ENCODE results near the gene SCN4B.

Gene SCN4B

DNA sequence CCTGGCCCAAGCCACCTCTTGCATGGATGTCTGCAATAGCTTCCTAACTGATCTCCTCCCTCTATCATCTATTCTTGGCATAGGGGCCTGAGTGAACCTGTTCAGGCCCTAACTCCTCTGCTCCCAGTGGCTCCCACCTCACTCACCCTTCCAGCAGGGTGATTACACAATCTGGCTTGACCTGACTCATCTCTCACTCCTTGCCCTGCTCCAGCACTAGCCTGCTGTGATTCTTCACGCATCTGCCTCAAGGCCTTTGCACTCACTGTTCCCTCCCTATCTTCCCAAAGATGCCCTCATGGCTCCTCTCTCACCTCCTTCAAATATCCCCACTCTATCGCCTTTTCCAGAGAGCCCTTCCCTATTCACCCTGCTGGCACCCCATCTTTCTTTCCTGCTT, 10.5 kb downstream of the SCN4B start:
- Histone ChIP-seq H3K4me1 (ENCODE audit: control insufficient read depth, insufficient read depth, low read length, unreplicated experiment) (no peaks in the 10 kb centered on the region), H2AFZ (ENCODE audit: low read length, unreplicated experiment) (no peak overlapping the region), H3K36me3 (ENCODE audit: insufficient read depth, low read length) (no peaks in the 10 kb centered on the region), H3K4me3 (ENCODE audit: low read depth, low read length) (no peak overlapping the region), H3K27me3 (ENCODE audit: insufficient read depth, low read length) (peaks cover 85% of the 10 kb centered on the region), H3K79me2 (ENCODE audit: control insufficient read depth, insufficient read depth, low read length, unreplicated experiment) (no peaks in the 10 kb centered on the region), H3K27ac (ENCODE audit: low read depth, low read length) (no peak overlapping the region)

DNA sequence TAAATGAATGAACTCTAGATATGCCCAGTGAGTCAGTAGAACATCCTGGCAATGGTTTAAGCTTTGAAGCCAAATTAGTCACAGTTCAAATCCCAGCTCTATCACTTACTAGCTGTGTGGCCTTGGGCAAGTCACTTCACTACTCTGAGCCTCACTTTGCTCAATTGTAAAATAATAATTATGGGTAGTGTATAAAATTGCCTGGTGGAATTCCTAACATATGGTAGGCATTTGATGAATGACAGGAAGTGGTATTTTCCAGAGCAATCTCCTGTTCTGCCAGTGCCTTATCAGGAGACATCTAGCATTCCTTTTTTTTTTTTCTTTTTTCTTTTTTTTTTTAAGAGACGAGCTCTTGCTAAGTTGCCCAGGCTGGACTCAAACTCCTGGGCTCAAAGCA, 13.0 kb downstream of the SCN4B start:
- no peaks in the 10 kb centered on the region for H3K36me3 ChIP-seq (ENCODE audit: insufficient read depth, low read length)
- H2AFZ ChIP-seq (ENCODE audit: low read length, unreplicated experiment) = no peak overlapping the region
- no peaks in the 10 kb centered on the region for H3K4me1 ChIP-seq (ENCODE audit: control insufficient read depth, insufficient read depth, low read length, unreplicated experiment)
- no peak overlapping the region for H3K27ac ChIP-seq (ENCODE audit: low read depth, low read length)
- no peak overlapping the region for H3K4me3 ChIP-seq (ENCODE audit: low read depth, low read length)
- H3K27me3 ChIP-seq (ENCODE audit: insufficient read depth, low read length) = peaks cover 74% of the 10 kb centered on the region
- H3K79me2 ChIP-seq (ENCODE audit: control insufficient read depth, insufficient read depth, low read length, unreplicated experiment) = no peaks in the 10 kb centered on the region

DNA sequence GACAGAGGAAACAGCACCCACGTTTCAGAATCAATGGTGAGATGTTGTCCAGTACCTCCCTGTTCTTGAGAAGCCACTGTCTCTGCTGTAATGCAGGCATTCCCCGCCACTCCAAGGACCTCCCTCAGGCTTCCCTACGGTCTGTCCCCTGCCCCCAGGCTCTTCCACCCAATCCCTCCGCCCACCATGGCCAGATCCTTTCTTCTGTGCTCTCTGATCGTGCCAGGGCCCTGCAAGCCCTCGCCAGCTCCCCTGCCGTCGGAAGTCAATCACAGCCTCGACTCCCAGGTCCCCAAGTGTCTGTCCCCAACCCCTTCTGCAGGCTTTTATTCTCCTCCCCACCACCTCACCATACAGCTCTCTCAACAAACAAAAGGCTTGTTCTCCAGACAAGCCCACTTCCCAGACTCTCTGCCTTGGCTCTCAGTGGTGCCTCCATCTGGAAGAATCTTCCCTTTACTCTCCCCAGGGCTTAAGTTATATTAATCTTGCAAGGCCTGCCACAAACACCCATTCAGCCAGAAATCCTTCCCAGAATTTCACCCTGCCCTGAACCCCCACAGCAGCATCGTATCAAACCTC, 13.7 kb downstream of the SCN4B start:
- H3K36me3 ChIP-seq (ENCODE audit: insufficient read depth, low read length) = no peaks in the 10 kb centered on the region
- no peaks in the 10 kb centered on the region for H3K4me1 ChIP-seq (ENCODE audit: control insufficient read depth, insufficient read depth, low read length, unreplicated experiment)
- H3K4me3 ChIP-seq (ENCODE audit: low read depth, low read length) = no peak overlapping the region
- no peaks in the 10 kb centered on the region for H3K79me2 ChIP-seq (ENCODE audit: control insufficient read depth, insufficient read depth, low read length, unreplicated experiment)
- no peak overlapping the region for H3K27ac ChIP-seq (ENCODE audit: low read depth, low read length)
- H3K27me3 ChIP-seq (ENCODE audit: insufficient read depth, low read length) = peaks cover 74% of the 10 kb centered on the region
- H2AFZ ChIP-seq (ENCODE audit: low read length, unreplicated experiment) = no peak overlapping the region

DNA sequence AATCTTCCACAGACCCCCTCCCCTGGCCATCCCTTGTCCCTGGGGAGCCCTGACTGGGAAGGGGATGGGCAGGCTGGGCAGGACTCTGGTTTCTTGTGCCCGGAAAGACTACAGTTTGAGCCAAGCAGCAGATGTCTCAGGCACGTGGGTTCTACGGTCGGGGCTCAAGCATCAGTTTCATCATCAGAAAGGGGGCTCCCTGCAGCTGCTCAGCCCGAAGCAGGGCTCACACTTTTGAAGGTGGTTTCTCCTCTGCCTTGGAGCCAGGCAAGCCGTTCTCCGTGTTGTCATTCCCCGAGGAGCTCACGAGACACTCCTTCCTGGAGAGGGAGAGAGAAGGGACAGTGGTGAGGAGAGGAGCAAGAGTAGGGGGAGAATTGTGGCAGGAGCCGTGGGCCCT, 15.8 kb downstream of the SCN4B start:
- Histone ChIP-seq H3K36me3 (ENCODE audit: insufficient read depth, low read length) (no peaks in the 10 kb centered on the region), H3K4me3 (ENCODE audit: low read depth, low read length) (no peak overlapping the region), H3K79me2 (ENCODE audit: control insufficient read depth, insufficient read depth, low read length, unreplicated experiment) (no peaks in the 10 kb centered on the region), H3K27me3 (ENCODE audit: insufficient read depth, low read length) (peaks cover 73% of the 10 kb centered on the region), H2AFZ (ENCODE audit: low read length, unreplicated experiment) (no peak overlapping the region), H3K4me1 (ENCODE audit: control insufficient read depth, insufficient read depth, low read length, unreplicated experiment) (no peaks in the 10 kb centered on the region), H3K27ac (ENCODE audit: low read depth, low read length) (no peak overlapping the region)

DNA sequence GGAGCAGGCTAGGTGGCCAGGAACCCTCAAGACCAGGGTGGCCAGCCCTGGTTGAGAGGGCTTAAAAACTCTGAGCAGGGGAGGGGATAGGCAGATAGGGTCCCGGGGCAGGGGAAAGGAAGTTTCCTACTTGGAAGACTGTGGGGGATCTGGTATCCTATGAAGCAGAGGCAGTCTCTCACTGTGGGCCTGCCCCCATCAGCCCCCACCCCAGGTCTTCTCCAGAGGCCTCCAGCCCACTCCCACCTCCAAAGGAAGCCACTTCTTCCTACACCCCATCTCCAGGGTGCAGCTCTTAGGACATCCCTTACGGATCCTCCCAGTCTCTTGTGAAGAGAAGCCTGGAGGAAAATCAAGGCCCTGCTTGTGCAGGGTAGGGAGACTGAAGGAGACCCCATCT, 16.3 kb downstream of the SCN4B start:
- H3K27me3 ChIP-seq (ENCODE audit: insufficient read depth, low read length) = peaks cover 73% of the 10 kb centered on the region
- no peaks in the 10 kb centered on the region for H3K36me3 ChIP-seq (ENCODE audit: insufficient read depth, low read length)
- no peak overlapping the region for H2AFZ ChIP-seq (ENCODE audit: low read length, unreplicated experiment)

DNA sequence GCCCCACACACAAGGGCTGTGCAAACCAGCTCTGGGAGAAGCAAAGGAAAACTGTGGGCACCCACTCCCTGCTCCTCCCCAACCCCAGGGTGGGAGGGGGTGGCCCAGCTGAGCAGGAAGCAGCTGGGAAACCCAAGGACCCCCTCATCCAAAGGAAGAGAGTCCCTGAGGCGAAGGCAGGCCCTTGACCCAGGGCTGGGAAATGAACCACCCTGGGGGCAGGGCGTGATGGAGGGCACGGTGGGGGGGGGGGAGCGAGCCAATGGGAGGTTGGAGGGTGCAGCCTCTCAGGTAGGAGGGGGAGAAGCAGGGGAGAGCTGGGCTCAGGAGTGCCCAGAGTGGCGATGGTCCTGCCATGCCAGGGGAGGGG, 16.8 kb downstream of the SCN4B start:
- Histone ChIP-seq H3K36me3 (ENCODE audit: insufficient read depth, low read length) (no peaks in the 10 kb centered on the region), H3K79me2 (ENCODE audit: control insufficient read depth, insufficient read depth, low read length, unreplicated experiment) (no peaks in the 10 kb centered on the region), H2AFZ (ENCODE audit: low read length, unreplicated experiment) (no peak overlapping the region), H3K4me3 (ENCODE audit: low read depth, low read length) (no peak overlapping the region), H3K27ac (ENCODE audit: low read depth, low read length) (no peak overlapping the region), H3K4me1 (ENCODE audit: control insufficient read depth, insufficient read depth, low read length, unreplicated experiment) (no peaks in the 10 kb centered on the region), H3K27me3 (ENCODE audit: insufficient read depth, low read length) (peaks cover 69% of the 10 kb centered on the region)

More for the DNA sequence above, 16.3 kb downstream of the SCN4B start:
- no peak overlapping the region for H3K4me3 ChIP-seq (ENCODE audit: low read depth, low read length)
- no peak overlapping the region for H3K27ac ChIP-seq (ENCODE audit: low read depth, low read length)
- H3K79me2 ChIP-seq (ENCODE audit: control insufficient read depth, insufficient read depth, low read length, unreplicated experiment) = no peaks in the 10 kb centered on the region
- H3K4me1 ChIP-seq (ENCODE audit: control insufficient read depth, insufficient read depth, low read length, unreplicated experiment) = no peaks in the 10 kb centered on the region

DNA sequence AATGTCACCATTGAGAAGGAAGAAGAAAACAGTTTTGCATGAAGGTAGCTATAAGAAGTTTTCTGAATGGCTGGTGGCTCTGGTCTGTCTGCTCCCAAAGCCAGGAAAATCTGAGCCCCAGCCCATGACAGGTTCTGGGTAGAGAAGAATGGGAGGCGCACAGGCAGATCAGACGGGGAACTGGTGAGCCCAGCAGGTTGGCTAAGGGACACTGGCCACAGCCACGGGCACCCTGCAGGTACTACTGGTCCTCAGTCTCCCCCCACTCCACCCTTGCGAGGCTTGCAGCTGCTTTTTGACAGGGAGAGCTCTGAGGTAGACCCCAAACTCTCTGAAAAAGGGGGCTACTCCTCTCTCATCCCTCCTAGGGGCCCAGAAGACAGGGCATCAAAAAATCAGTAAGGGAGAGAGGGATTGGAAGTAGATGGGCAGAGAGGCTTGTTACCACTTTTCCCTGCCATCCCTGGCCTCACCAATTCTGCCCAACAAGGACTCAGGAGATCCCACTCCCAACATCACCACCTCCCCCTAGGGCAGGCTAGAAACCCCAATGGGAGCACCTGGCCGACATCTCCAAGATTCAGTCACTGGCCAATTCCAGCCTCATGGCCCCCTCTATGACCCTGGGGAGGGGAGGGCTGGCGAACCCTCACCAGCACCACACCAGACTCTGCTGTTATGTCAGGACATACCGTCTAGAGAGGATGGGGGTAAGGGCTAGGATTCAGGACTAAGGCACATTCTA, 17.4 kb downstream of the SCN4B start:
- Histone ChIP-seq H3K27ac (ENCODE audit: low read depth, low read length) (no peak overlapping the region), H2AFZ (ENCODE audit: low read length, unreplicated experiment) (no peak overlapping the region), H3K79me2 (ENCODE audit: control insufficient read depth, insufficient read depth, low read length, unreplicated experiment) (no peaks in the 10 kb centered on the region), H3K27me3 (ENCODE audit: insufficient read depth, low read length) (peaks cover 63% of the 10 kb centered on the region), H3K4me1 (ENCODE audit: control insufficient read depth, insufficient read depth, low read length, unreplicated experiment) (no peaks in the 10 kb centered on the region), H3K4me3 (ENCODE audit: low read depth, low read length) (no peak overlapping the region), H3K36me3 (ENCODE audit: insufficient read depth, low read length) (no peaks in the 10 kb centered on the region)

DNA sequence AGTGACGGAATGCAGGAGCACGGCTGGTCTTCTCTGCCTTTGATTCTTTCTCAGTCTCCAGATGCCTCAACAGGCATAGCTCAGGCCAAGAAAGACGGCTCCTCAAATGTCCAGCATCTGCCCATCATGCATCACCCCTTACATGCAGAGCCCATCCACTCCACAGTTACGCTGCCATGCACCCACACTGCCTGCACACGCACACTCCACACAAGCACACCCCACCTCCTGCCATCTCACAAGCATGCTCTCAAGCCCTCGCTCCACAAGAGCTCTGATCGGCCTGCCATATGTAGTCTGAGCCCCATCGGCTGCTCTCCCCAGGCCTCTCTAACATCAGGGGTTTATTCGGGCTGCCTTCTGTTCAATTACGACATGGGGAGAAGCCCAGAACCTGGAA, 18.8 kb downstream of the SCN4B start:
- no peaks in the 10 kb centered on the region for H3K36me3 ChIP-seq (ENCODE audit: insufficient read depth, low read length)
- no peaks in the 10 kb centered on the region for H3K79me2 ChIP-seq (ENCODE audit: control insufficient read depth, insufficient read depth, low read length, unreplicated experiment)
- H3K27ac ChIP-seq (ENCODE audit: low read depth, low read length) = no peak overlapping the region
- no peak overlapping the region for H3K4me3 ChIP-seq (ENCODE audit: low read depth, low read length)
- H3K4me1 ChIP-seq (ENCODE audit: control insufficient read depth, insufficient read depth, low read length, unreplicated experiment) = no peaks in the 10 kb centered on the region
- peaks cover 63% of the 10 kb centered on the region for H3K27me3 ChIP-seq (ENCODE audit: insufficient read depth, low read length)
- no peak overlapping the region for H2AFZ ChIP-seq (ENCODE audit: low read length, unreplicated experiment)

DNA sequence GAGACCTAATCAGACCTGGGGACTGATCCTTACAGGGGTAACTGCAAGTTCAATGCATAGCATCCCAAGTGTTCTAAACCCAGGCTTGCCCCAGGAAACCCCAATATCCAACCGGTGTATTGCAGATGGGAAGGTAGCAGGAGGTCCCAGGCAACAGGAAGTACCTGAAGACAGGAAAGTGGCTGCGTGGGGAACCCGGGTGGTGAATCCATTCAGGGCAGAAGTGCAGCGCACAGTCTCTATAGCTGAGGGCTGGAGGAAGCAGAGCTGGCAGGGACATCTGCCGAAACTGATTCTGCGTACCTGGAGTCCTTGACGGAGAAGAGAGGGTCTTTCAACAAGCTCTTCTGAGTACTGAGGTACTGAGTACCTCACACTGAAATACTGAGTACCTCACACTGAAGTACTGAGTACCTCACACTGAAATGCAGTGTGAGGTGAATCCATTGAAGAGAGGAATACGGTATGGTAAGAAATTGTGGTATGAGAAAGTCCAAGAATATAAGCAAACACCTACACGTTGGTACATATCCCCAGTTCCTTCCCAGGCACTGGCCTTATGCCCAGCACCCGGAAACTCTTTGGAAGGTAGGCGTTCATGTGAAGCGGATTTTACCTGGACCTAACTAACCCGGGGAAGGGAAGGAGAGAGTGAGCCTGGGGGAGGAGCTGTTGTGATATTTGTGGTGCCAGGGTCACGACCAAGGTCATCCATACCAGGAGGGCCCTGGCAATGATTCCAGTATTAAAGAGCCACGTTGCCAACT, 20.1 kb downstream of the SCN4B start:
- H3K27me3 ChIP-seq (ENCODE audit: insufficient read depth, low read length) = peaks cover 64% of the 10 kb centered on the region
- H3K4me1 ChIP-seq (ENCODE audit: control insufficient read depth, insufficient read depth, low read length, unreplicated experiment) = no peaks in the 10 kb centered on the region
- no peak overlapping the region for H3K4me3 ChIP-seq (ENCODE audit: low read depth, low read length)
- no peak overlapping the region for H3K27ac ChIP-seq (ENCODE audit: low read depth, low read length)
- no peaks in the 10 kb centered on the region for H3K79me2 ChIP-seq (ENCODE audit: control insufficient read depth, insufficient read depth, low read length, unreplicated experiment)
- no peaks in the 10 kb centered on the region for H3K36me3 ChIP-seq (ENCODE audit: insufficient read depth, low read length)
- no peak overlapping the region for H2AFZ ChIP-seq (ENCODE audit: low read length, unreplicated experiment)

DNA sequence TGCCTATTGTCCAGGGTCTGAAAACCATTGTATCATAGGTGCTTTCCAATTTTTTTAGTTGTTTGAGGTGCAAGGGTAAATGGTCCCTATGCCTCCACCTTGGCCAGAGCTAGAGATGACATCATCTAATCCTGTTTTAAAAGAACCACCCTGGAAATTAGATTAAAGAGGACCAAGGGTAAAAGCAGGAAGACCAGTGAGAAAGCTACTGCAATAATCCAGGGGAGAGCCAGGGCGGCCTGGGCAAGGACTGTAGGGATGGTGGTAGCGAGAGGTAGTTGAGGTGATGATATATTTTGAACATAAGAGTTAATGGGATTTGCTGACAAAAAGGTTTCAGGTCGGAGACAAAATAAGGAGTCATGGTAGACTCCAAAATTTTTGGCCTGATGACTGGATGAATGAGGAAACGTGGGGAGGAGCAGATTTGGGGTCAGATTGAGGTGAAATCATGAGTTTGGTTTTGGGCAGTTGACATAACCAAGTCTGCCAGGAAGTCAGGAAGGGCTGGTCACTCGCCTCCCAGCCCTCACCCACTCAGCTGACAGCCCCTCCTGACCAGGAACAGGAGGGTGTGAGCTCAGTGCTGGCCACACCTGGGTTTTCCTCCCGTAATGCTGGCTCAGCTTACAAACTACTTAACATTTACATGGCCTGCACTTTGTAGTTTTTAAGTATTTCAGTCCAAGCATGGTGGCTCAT, 23.0 kb downstream of the SCN4B start:
- Histone ChIP-seq H3K4me3 (ENCODE audit: low read depth, low read length) (no peak overlapping the region), H3K27ac (ENCODE audit: low read depth, low read length) (no peak overlapping the region), H3K27me3 (ENCODE audit: insufficient read depth, low read length) (peaks cover 58% of the 10 kb centered on the region), H3K36me3 (ENCODE audit: insufficient read depth, low read length) (no peaks in the 10 kb centered on the region), H3K4me1 (ENCODE audit: control insufficient read depth, insufficient read depth, low read length, unreplicated experiment) (no peaks in the 10 kb centered on the region), H2AFZ (ENCODE audit: low read length, unreplicated experiment) (no peak overlapping the region), H3K79me2 (ENCODE audit: control insufficient read depth, insufficient read depth, low read length, unreplicated experiment) (no peaks in the 10 kb centered on the region)

All from ACC112 (cell line).